GM06990 (cell line): ENCODE results near the gene STAMBPL1.

Experiments
- DNase-seq: peaks from one replicate; pipeline ENCODE4 v3.0.0-alpha.2; 2011; ENCODE audit not compliant: insufficient read length; ENCODE audit errors: extremely low read depth
- H3K27me3 ChIP-seq: replicated peaks from 2 replicates; pipeline ENCODE4 v1.6.0; 2011; ENCODE audit warnings: low read length; ENCODE audit not compliant: control insufficient read depth, insufficient read depth
- H3K36me3 ChIP-seq: 2 replicates; pipeline ENCODE4 v1.5.1; 2011; ENCODE audit warnings: low read length; ENCODE audit not compliant: control insufficient read depth, insufficient read depth
- H3K4me3 ChIP-seq: replicated peaks from 2 replicates; pipeline ENCODE4 v1.5.1; 2011; ENCODE audit warnings: low read depth, mild to moderate bottlenecking, control low read depth, low read length
- TF ChIP-seq, protein P1 (sequence below): IDR thresholded peaks from 2 replicates; pipeline ENCODE4 v1.5.1; 2011; ENCODE audit warnings: low read length, control low read depth, mild to moderate bottlenecking, inconsistent platforms; ENCODE audit not compliant: insufficient read depth, poor library complexity, severe bottlenecking

The STAMBPL1 gene

DNA sequence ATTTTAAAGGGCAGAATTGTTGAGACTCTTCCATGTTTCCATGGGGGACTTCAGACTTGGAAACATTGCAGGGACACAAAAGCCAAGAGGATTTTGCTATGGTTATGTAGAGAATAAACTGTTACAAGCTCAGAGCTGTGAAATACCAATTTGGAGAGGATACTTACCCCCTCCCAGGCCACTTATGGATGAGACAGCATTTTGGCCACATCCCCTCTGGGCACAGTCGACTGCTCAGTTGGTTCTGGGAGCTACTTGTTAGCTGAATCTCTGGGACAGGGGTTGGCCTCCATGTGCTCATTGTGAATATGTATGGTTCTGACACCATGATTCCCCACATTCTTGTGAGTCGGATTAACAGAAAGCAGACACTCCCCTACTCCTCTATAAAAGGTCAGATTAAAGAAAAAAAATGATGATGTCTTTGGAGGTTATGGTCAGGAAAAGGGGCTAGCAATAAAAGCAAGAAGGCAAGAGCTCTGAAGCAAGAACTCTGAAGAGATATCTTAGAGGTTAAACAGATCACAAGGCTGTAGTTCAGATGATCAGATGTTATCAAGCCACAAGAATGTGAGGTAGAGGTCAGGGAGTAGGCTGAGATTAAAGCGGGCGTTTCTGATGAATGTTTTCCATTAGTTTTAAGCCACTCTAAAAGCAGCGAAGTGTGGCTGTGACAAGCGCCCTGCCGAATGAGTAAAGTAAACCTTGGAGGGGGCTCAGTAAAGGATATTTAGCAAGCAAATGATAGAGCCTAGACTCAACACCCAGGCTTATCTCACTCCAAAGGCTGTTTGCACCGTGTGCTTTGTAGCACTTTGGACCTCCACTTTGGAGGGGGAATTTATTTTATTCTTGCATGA, 17.2 kb downstream of the STAMBPL1 start:
- no peak for DNase-seq
- H3K4me3 ChIP-seq = no peak overlapping the region
- no peaks in the 10 kb centered on the region for H3K27me3 ChIP-seq
- TF ChIP-seq, protein P1, sequence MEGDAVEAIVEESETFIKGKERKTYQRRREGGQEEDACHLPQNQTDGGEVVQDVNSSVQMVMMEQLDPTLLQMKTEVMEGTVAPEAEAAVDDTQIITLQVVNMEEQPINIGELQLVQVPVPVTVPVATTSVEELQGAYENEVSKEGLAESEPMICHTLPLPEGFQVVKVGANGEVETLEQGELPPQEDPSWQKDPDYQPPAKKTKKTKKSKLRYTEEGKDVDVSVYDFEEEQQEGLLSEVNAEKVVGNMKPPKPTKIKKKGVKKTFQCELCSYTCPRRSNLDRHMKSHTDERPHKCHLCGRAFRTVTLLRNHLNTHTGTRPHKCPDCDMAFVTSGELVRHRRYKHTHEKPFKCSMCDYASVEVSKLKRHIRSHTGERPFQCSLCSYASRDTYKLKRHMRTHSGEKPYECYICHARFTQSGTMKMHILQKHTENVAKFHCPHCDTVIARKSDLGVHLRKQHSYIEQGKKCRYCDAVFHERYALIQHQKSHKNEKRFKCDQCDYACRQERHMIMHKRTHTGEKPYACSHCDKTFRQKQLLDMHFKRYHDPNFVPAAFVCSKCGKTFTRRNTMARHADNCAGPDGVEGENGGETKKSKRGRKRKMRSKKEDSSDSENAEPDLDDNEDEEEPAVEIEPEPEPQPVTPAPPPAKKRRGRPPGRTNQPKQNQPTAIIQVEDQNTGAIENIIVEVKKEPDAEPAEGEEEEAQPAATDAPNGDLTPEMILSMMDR = no peak
- H3K36me3 ChIP-seq = no peaks in the 10 kb centered on the region; the same call in 1 of the 2 replicates

DNA sequence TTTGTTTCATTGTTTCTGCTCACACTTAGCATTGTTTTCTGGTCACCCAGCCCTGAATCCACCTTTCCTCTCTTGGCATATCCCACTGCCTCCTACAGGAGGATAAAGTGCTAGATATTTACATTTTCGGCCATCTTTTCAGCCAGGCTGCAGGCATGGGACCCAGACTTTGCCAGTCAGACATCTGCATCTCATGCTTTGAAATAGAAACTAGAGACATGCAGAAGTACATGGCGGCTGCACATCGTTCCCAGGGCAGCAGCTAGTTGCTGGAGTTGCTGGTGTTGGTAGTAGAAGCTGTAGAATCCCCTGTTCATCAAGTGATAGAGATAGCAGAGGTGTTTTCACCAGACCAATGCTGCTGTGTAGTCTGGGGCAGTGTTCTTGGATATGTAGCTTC, 18.7 kb downstream of the STAMBPL1 start:
- Histone ChIP-seq H3K27me3 (no peaks in the 10 kb centered on the region), H3K4me3 (peak overlapping the region; percentile 16; the same call in 1 of the 2 replicates), H3K36me3 (no peaks in the 10 kb centered on the region; the same call in 1 of the 2 replicates)
- DNase-seq = peak; percentile 20
- TF ChIP-seq, protein P1 = no peak

DNA sequence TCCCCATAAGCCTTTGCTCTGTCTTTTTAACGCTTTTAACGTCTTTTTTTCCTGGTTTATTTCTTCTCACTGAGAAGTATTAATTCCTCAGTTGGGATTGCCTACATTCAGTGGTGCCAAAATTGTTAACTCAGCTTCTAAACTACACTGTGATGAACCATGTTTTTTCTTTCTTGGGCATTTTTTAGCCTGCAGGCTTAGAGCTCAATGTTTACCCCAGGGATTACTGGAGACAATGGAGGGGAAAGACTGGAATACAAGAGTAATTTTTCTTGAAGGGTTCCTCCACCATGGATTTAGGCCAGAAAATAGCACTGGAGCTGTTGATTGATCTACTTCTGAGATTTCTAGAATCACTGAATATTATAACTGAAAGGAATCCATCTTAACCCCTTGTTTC, 19.8 kb downstream of the STAMBPL1 start:
- DNase-seq = no peak
- Histone ChIP-seq H3K36me3 (no peaks in the 10 kb centered on the region; the same call in 1 of the 2 replicates), H3K27me3 (no peaks in the 10 kb centered on the region), H3K4me3 (no peak overlapping the region)
- TF ChIP-seq, protein P1 = no peak

DNA sequence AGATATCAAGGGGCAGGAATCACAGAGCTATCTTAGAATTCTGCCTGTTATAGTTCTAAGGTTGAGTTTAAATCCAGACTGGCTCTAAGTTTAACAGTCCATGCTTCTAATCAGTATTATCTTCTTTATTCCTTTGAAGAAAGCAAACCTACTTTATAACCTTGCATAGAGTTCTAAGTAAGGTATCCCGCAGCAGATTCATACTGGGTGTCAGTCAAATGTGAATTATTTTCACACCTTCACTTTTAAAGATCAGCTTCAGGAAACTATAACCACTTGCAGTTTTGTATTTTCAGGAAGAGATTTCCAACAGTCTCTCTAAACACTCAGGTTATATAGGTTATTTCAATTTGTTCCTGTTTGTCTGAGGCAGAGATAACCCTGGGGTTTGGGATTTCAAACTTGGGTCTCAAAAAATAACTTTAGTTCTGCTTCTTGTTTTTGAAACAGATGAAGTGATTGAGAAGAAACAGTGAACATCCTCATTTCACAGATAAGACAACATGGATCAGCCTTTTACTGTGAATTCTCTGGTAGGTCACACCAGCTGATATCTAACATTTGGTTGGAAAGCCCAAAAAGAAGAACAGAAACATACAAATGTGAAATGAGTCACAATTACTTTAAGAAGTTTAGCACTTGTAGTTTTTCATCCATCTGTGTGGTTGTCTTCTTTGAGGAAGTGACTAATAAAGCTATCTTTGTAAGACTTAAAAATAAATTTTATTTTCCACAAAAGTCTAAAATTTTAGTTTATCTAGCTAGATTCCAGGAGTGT, 21.4 kb downstream of the STAMBPL1 start:
- DNase-seq = peak; percentile 87
- TF ChIP-seq, protein P1 = no peak

DNA sequence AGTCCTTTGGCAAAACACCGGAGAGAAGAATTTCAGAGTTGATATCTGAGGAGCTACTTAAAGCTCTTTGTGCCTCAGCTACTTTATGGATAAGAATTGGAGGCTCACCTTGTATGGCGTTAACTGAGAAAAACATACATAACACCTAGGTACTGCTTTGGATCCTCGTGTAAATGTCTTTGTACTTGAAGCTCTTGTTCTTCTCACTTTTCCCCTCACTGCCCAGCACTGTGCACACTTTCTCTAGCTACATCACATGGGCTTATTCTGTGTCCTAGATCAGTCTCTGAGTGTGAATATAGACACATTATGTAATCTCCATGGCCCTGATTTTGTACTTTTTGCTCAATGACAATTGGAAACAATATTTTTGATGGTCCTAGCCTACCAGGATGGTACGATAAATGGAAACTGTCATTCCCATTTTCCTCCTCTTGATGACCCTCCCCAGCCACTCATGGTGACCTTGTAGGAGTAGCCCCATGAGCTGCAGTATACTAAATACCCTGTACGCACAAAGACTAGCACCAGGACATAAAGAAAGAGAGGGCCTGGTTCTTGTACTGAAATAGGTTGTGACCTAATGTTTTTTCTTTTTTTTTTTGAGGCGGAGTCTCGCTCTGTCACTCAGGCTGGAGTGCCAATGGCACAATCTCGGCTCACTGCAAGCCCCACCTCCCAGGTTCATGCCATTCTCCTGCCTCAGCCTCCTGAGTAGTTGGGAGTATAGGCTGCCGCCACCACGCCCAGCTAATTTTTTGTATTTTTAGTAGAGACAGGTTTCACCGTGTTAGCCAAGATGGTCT, 22.1 kb downstream of the STAMBPL1 start:
- TF ChIP-seq, protein P1 = no peak
- Histone ChIP-seq H3K36me3 (no peaks in the 10 kb centered on the region; the same call in none of the 2 replicates), H3K27me3 (no peaks in the 10 kb centered on the region), H3K4me3 (no peak overlapping the region)
- no peak for DNase-seq

More for the DNA sequence above, 21.4 kb downstream of the STAMBPL1 start:
- Histone ChIP-seq H3K27me3 (no peaks in the 10 kb centered on the region), H3K36me3 (no peaks in the 10 kb centered on the region; the same call in none of the 2 replicates), H3K4me3 (no peak overlapping the region)
